ENCODE results near the gene ZNF789.
"Not testable (repeated sequence)": the region's sequence is repeated elsewhere in the genome, so short reads cannot be mapped to it uniquely, and the experiment has no call there.

Gene ZNF789

GRCh38 chr7:99457650-99458493 is 14.8 kb upstream of the ZNF789 start:
- no peak for DNase-seq (ENCODE audit: low spot score)

DNA sequence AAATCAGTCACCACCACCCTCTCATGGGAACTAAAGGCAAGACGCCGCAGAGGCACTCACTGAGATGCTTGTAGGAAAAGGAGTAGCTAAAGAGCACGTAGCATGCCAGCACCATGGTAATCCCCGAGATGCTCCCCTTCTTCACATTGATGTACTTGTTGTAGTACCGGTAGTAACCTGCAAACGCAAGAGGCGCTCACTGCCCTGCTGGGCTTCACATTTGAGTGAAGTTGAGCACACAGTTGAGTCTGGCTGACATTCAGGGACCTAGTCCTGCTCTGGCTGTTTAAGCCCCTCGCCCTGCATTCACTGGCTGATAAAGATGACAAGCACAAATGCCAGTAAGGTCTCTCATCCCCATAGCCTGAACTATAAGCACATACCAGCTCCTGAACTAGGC is 13.6 kb upstream of the ZNF789 start:
- peak; percentile 39 for DNase-seq (ENCODE audit: low spot score)

GRCh38 chr7:99460651-99461050 is 12.0 kb upstream of the ZNF789 start:
- DNase-seq (ENCODE audit: low spot score) = no peak

DNA sequence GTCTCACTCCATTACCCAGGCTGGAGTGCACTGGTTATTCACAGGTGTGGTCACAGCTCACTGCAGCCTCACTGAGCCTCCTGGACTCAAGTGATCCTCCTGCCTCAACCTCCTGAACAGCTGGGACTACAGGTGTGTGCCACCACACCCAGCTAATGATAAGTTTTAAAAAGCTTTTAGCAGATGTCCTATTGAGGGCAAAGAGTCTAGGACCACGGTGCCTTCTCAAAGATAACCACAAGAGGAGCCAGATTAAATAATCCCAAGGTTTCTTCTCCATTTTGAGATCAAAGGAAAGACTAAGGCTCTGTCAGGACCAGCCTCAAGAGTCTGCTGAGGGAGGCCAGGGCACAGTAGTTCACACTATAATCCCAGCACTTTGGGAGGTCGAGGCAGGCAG is 11.5 kb upstream of the ZNF789 start:
- no peak for DNase-seq (ENCODE audit: low spot score)

DNA sequence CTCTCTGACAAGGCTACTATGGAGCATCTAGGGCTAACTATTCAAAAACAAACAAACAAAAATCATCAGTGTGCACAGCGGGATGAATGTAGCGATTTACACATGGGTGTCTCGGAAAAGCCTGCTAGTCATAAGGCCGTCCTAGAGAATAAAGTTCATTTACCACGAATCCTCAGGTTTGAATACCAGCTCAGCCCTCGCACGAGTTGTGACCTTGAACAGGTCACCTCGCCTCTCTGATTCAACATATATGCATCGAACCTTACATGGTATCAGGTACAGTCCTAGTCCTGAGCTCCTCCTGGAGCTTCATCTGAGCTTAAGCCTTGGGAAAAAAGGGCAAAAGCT is 7.3 kb upstream of the ZNF789 start:
- DNase-seq (ENCODE audit: low spot score) = no peak

GRCh38 chr7:99468336-99468918 is 4.3 kb upstream of the ZNF789 start:
- DNase-seq (ENCODE audit: low spot score) = no peak

- DNase-seq (ENCODE audit: low spot score) = no peak
These were observed 3.2 kb upstream of the ZNF789 start for GRCh38 chr7:99469381-99470065.

DNA sequence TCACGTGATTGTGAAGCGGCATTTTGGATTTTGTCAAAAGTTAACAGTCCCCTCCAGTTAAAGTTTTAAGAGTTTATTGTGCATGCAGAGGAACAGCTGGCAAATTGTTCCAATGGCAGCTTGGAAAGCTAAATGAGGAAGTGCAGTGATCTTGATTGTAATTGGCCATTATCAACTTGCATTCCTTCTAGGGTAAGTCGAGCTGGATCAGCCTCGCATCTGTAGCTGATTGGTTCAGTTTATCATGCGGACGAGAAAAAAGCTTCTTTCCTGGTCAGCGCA is 566 bp downstream of the ZNF789 start:
- no peak for DNase-seq (ENCODE audit: low spot score)

DNA sequence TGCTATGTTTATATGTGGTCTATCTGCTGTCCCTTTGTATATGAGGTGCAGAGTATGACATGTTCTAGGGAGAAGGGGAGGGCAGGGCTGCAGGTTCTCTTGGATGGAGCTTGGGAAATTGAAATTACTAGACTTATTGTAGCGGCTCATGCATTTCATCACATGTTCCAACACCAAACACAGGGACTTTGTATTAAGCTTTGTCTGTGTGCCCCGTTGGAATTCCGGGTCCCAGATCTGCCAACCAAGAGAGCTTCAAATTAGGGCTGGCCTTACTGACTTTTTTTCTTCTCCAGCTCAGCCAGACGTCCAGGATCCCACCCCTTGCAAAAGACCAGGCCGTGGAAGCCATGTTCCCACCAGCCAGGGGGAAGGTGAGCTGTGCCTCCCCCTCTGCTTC is 3.4 kb downstream of the ZNF789 start:
- no peak for DNase-seq (ENCODE audit: low spot score)

GRCh38 chr7:99478464-99479440 is 6.1 kb downstream of the ZNF789 start:
- DNase-seq (ENCODE audit: low spot score) = no peak

DNA sequence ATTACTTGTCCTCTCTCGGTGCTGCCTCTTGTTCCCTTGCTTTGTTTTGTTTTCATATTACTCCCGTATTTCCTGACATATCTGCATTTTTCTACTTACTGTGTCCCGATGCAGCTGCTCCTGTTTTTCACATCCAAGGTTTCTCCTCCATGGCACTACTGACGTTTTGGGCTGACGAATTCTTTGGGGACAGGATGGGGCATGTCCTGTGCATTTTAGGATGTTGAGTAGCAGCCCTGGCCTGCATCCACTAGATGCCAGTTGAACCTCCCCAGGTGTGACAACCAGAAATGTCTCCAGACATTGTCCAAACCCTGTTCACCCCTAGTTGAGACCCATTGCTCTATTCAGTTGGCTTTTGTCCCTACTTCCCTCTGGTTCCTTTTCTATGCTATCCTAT is 12.4 kb downstream of the ZNF789 start:
- no peak for DNase-seq (ENCODE audit: low spot score)

- no peak for DNase-seq (ENCODE audit: low spot score)
These were observed 16.5 kb downstream of the ZNF789 start for GRCh38 chr7:99489235-99489634.

DNA sequence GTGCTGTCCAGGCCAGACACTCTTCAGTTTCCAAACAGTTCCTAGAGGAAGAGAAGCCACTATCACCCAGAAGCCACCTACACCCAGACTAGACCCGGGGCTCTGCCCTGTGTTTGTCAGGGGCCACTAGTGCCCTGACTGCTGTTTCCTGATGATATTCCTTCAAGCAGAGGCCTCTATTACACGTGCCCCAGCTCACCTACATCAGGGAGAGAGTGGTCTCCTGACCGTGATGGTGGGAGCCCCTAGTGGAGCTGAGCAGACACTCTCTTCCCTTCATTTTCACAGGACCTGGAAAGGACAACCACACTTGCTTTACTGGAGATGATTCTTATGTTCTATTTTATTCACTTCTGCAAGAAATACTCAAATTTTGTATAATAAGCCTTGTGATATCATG is 18.2 kb downstream of the ZNF789 start:
- no peak for DNase-seq (ENCODE audit: low spot score)

DNA sequence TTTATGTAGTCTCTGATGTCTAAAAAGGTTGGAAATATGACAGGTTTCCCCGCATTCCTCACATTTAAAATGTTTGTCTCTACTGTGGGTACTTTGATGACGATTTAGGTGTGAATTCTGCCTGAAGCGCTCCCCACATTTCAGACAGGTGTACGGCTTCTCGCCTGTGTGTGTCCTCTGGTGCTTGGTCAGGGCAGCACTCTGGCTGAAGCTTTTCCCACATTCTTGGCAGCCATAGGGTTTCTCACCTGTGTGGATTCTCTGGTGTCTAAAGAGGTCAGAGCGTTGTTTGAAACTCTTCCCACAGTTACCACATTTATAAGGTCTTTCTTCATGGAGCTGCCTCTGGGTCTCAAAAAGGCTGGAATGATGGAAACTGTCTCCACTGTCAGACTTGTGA is 21.1 kb downstream of the ZNF789 start:
- no peak for DNase-seq (ENCODE audit: low spot score)

DNA sequence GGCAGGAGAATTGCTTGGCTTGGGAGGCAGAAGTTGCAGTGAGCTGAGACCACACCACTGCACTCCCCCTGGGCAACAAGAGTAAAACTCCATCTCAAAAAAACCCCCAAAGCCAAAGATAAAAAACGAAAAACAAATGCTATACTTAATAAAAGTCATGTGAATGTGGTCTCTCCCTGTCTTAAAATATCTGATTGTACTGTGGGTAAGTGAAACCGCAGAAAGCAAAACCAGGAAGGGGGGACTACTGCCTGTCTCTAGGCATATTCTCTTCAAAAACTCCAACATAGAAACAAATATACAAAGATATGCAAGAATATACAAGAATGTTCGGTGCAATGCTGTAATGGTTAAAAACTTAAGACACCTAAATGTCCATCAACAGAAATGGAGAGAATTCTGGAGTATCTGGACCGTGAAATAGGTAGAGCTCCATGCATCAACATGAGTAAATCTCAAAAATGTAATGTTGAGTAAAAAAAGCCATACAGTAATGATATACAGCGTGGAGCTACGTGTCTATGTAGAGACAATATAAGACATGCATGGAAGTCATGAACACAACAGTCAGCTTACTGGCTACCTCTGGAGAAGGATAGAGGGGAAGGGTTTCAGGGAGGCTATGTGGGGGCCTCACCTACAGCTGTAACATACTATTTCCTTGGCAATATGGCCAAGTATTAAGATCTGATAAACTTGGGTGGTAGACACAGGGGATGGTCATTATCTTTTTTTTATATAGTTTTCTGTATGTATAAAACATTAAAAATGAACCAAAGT is 25.3 kb downstream of the ZNF789 start:
- no peak for DNase-seq (ENCODE audit: low spot score)

- DNase-seq (ENCODE audit: low spot score) = no peak
These were observed 25.9 kb downstream of the ZNF789 start for GRCh38 chr7:99498546-99498944.

DNA sequence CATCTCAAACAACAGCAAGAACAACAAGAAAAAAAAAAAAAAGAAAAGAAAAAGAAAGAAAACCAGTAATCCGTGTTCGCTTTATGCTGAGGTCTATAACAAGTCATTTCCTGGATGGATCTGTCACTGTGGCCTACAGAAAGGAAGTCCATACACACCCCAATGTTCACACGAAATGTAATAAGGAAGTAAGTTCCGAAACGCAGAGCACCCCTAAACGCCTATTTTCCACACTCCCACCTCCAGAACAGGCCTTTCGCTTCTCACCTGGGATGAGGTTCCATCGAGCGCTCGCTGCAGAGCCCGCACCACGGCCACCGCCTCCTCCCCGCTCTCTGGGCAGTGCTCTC is 26.7 kb downstream of the ZNF789 start:
- DNase-seq (ENCODE audit: low spot score) = no peak

DNA sequence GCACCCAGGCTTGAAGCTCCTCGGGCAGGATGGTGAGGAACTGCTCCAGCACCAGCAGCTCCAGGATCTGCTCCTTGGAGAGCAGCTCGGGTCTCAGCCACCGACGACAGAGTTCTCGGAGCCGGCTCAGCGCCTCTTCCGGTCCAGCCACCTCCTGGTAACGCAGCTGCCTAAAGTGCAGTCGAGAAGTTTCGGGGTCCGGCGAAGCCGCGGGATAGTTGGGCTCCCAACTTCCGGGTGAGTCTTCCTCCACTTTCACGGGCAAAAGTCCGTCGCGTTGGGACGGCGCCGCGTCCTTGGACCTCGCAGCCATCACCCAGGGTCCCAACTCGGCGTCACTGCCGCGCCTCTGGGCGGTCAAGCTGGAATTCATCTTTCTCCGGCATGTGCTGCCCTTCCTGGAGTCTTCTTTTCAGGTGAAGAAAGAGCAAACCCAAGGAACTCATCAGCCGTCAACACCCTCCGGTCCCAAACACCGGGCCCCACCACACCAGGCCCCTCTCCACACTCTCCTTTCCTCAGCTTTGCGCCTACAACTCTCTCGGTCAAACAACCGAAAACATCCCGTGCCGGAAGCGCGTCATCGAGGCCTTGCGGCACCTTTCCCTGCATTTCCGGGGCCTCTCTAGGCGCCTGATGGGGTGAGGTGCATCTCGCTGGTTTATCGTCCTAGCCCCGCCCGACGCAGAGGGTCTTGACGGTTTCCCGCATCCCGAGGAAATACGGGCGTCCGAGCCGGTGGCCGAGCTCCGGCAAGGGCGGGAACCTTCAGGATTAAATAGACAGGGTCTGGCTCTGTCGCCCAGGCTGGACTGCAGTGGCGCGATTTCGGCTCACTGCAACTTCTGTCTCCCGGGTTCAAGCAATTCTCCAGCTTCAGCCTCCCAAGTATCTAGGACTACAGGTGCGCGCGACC is 27.3 kb downstream of the ZNF789 start, which contains the start of gene ZNF394:
TSS of gene ZNF394 (minus strand) at position 561 of the 916 bp plus-strand sequence. CDS start at position 373, 188 bp downstream.
- DNase-seq (ENCODE audit: low spot score) = peak; percentile 94

GRCh38 chr7:99500637-99501009 is 27.9 kb downstream of the ZNF789 start:
- DNase-seq (ENCODE audit: low spot score) = no peak

- DNase-seq (ENCODE audit: low spot score) = not testable (repeated sequence)
These were observed 28.5 kb downstream of the ZNF789 start for GRCh38 chr7:99501236-99501635.

Measured in SK-N-DZ (cell line).